HEK293T (cell line): Measurements from ENCODE around the gene ATG2A.

ENCODE experiments used
- BHLHE40 ChIP-seq: fragments of 450-650 bp; IDR thresholded peaks from 2 replicates; pipeline ENCODE4 v1.6.1; 2016; ENCODE audit warnings: mild to moderate bottlenecking, moderate library complexity, borderline replicate concordance
- CTBP1 ChIP-seq: fragments of 450-650 bp; IDR thresholded peaks from 2 replicates; pipeline ENCODE4 v1.6.1; 2016; ENCODE audit warnings: borderline replicate concordance
- ELF4 ChIP-seq: fragments of 450-650 bp; IDR thresholded peaks from 2 replicates; pipeline ENCODE4 v1.6.1; 2017; ENCODE audit warnings: antibody characterized with exemption
- FOXK2 ChIP-seq: fragments of 450-650 bp; IDR thresholded peaks from 2 replicates; pipeline ENCODE4 v1.6.1; 2016; ENCODE audit warnings: mild to moderate bottlenecking
- FOXM1 ChIP-seq: fragments of 450-650 bp; IDR thresholded peaks from 2 replicates; pipeline ENCODE4 v1.6.1; 2017; ENCODE audit warnings: mild to moderate bottlenecking, borderline replicate concordance
- HDGF ChIP-seq: fragments of 450-650 bp; IDR thresholded peaks from 2 replicates; pipeline ENCODE4 v1.6.1; 2017; ENCODE audit warnings: antibody characterized with exemption, borderline replicate concordance
- LEF1 ChIP-seq: fragments of 450-650 bp; IDR thresholded peaks from 2 replicates; pipeline ENCODE4 v1.6.1; 2017; ENCODE audit warnings: mild to moderate bottlenecking, borderline replicate concordance
- SUZ12 ChIP-seq: fragments of 450-650 bp; IDR thresholded peaks from 2 replicates; pipeline ENCODE4 v1.6.1; 2016; ENCODE audit warnings: mild to moderate bottlenecking
- ZNF384 ChIP-seq: fragments of 450-650 bp; IDR thresholded peaks from 2 replicates; pipeline ENCODE4 v1.6.1; 2016
- TF ChIP-seq, protein P1 (sequence below): fragments of 450-650 bp; IDR thresholded peaks from 2 replicates; pipeline ENCODE4 v1.6.1; 2016

DNA sequence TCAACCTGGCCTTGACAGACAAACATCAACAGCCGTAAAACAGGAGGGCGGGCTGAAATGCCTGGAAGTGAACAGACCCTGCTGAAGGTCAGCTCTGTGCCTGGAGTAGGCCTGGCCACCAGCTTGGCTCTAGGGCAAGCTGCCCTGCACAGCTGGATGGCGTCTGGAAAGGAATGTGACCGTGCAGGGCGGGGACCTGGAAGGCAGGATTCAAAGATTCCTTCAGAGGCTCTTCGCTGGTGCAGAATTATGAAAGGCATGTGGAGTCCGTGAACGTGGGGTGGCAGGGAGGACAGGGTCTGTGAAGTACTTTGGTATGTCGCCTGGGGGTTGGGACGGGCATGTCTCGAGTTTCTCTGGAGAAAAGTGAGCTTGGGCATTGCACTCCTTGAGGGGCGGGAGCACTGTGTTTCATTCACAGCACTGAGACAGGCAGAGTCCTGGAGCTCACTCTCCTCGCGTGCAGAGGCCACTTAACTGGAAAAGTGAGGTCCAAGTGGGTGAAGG lies 40.1 kb downstream of the ATG2A start:
- TF ChIP-seq ELF4 (no peak), HDGF (no peak), CTBP1 (no peak), BHLHE40 (no peak), SUZ12 (no peak), FOXK2 (no peak), LEF1 (no peak), FOXM1 (no peak), ZNF384 (no peak)
- TF ChIP-seq, protein P1, sequence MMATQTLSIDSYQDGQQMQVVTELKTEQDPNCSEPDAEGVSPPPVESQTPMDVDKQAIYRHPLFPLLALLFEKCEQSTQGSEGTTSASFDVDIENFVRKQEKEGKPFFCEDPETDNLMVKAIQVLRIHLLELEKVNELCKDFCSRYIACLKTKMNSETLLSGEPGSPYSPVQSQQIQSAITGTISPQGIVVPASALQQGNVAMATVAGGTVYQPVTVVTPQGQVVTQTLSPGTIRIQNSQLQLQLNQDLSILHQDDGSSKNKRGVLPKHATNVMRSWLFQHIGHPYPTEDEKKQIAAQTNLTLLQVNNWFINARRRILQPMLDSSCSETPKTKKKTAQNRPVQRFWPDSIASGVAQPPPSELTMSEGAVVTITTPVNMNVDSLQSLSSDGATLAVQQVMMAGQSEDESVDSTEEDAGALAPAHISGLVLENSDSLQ: no peak
